Heart left ventricle (tissue), 13 donors: ENCODE data around the gene ZDHHC14.

Experiments
- CTCF ChIP-seq, 12 donors: fragments of 200-600 bp; sonication (generic) in 4 of 12; IDR thresholded peaks; one replicate each; pipeline versions ENCODE4 v1.5.0 to v1.8.0; 2018 to 2022; ENCODE audit warnings: antibody characterized with exemption in 12 of 12, mild to moderate bottlenecking in 5 of 12
- POLR2A ChIP-seq, 2 donors: fragments of 450-650 bp; IDR thresholded peaks; one replicate each; pipeline ENCODE4 v1.6.1; 2017; ENCODE audit warnings: antibody characterized with exemption in 2 of 2, mild to moderate bottlenecking in 2 of 2, moderate library complexity in 2 of 2
- donor health status: ischemic (EF 13 %, LVEDD 7.1; RV severe dilation, severe dysfunction).
- donor health status: DM: no; HTN: yes; CAD: no.
- donor health status: DM: no; HTN: no; CAD: no.
- donor health status: ischemic (EF 25% LVEDD 6.9; RV normal size, moderate dysfunction).
- donor health status: ischemic (EF 25% LVEDD 5.7; RV mildly dilated, moderate dysfunction).
- donor health status: ischemic (EF 35%, LVEDD 5.7; RV mildly dilated, moderate dysfunction).
- donor health status: nonischemic (EF 11% LVEDD 7.7; RV severe dilation, severe dysfunction).
- donor health status: DM: yes; HTN: yes; CAD: no.
- donor health status: PGD.
- donor health status: ischemic (EF 29% LVEDD 5.4; RV normal size, mild dysfunction).
- donor health status: nonischemic (EF 23%, LVEDD 6.1; RV moderate dilation, normal function).

- no peak for TF ChIP-seq CTCF (IDR thresholded peaks at IDR 0.05)
- no peak for TF ChIP-seq POLR2A (IDR thresholded peaks at IDR 0.05)
These were observed 116.6 kb downstream of the ZDHHC14 start for GRCh38 chr6:157497579-157497978.
